ENCODE data around the gene TIAM1.
A peak's percentile ranks its signal among the peaks of the same experiment; 100 is the strongest.

Gene TIAM1

GRCh38 chr21:31136891-31137290, 207.2 kb downstream of the TIAM1 start:
- DNase-seq (ENCODE audit: low read depth in 2 of 2) = peak; percentile 49 to 56

- DNase-seq (ENCODE audit: low read depth in 2 of 2) = no peak
Observed at GRCh38 chr21:31135531-31136184, 208.4 kb downstream of the TIAM1 start.

- no peak for DNase-seq (ENCODE audit: low read depth in 2 of 2)
Observed at GRCh38 chr21:31133243-31133830, 210.7 kb downstream of the TIAM1 start.

- DNase-seq (ENCODE audit: low read depth in 2 of 2) = peak; percentile 29 to 35
Observed at GRCh38 chr21:31132574-31133242, 211.4 kb downstream of the TIAM1 start.

GRCh38 chr21:31130821-31131220, 213.2 kb downstream of the TIAM1 start:
- DNase-seq (ENCODE audit: low read depth in 2 of 2) = no peak

GRCh38 chr21:31128234-31128633, 215.8 kb downstream of the TIAM1 start:
- DNase-seq (ENCODE audit: low read depth in 2 of 2) = no peak

GRCh38 chr21:31124010-31124409, 220.1 kb downstream of the TIAM1 start:
- no peak for DNase-seq (ENCODE audit: low read depth in 2 of 2)

GRCh38 chr21:31119199-31119598, 224.9 kb downstream of the TIAM1 start:
- DNase-seq (ENCODE audit: low read depth in 2 of 2) = no peak

GRCh38 chr21:31117128-31117916, 226.7 kb downstream of the TIAM1 start:
- DNase-seq (ENCODE audit: low read depth in 2 of 2) = peak; percentile 78 to 82

- DNase-seq (ENCODE audit: low read depth in 2 of 2) = no peak
Observed at GRCh38 chr21:31115249-31115648, 228.8 kb downstream of the TIAM1 start.

GRCh38 chr21:31111093-31111492, 233.0 kb downstream of the TIAM1 start:
- DNase-seq (ENCODE audit: low read depth in 2 of 2) = no peak

- no peak for DNase-seq (ENCODE audit: low read depth in 2 of 2)
Observed at GRCh38 chr21:31110430-31110829, 233.6 kb downstream of the TIAM1 start.

- no peak for DNase-seq (ENCODE audit: low read depth in 2 of 2)
Observed at GRCh38 chr21:31107871-31108270, 236.2 kb downstream of the TIAM1 start.

GRCh38 chr21:31107176-31107785, 236.8 kb downstream of the TIAM1 start:
- no peak for DNase-seq (ENCODE audit: low read depth in 2 of 2)

GRCh38 chr21:31103571-31104265, 240.3 kb downstream of the TIAM1 start:
- DNase-seq (ENCODE audit: low read depth in 2 of 2) = no peak

- no peak for DNase-seq (ENCODE audit: low read depth in 2 of 2)
Observed at GRCh38 chr21:31103163-31103562, 240.9 kb downstream of the TIAM1 start.

GRCh38 chr21:31099122-31099521, 244.9 kb downstream of the TIAM1 start:
- DNase-seq (ENCODE audit: low read depth in 2 of 2) = no peak

- DNase-seq (ENCODE audit: low read depth in 2 of 2) = peak in 1 of 2 experiments; percentile 15
Observed at GRCh38 chr21:31098576-31099005, 245.5 kb downstream of the TIAM1 start.

GRCh38 chr21:31092832-31093625, 251.0 kb downstream of the TIAM1 start:
- no peak for DNase-seq (ENCODE audit: low read depth in 2 of 2)

GRCh38 chr21:31090376-31090775, 253.7 kb downstream of the TIAM1 start:
- DNase-seq (ENCODE audit: low read depth in 2 of 2) = no peak

GRCh38 chr21:31088474-31088751, 255.6 kb downstream of the TIAM1 start:
- DNase-seq (ENCODE audit: low read depth in 2 of 2) = no peak
